Parathyroid adenoma (tissue), 2 donors: ENCODE results near the gene STK26.
A peak's percentile ranks its signal among the peaks of the same experiment; 100 is the strongest.

Experiments
- H2AFZ ChIP-seq: fragments of 300-600 bp; sonication (generic); one replicate; pipeline ENCODE4 v1.7.0; 2017; ENCODE audit warnings: antibody characterized with exemption, mild to moderate bottlenecking
- H3K27ac ChIP-seq: fragments of 300-600 bp; sonication (generic); one replicate; pipeline ENCODE4 v1.7.0; 2017
- H3K27me3 ChIP-seq: fragments of 300-600 bp; sonication (generic); one replicate; pipeline ENCODE4 v1.7.0; 2017; ENCODE audit warnings: low read length; ENCODE audit not compliant: control insufficient read depth, insufficient read depth
- H3K36me3 ChIP-seq: fragments of 300-600 bp; sonication (generic); one replicate; pipeline ENCODE4 v1.7.0; 2017; ENCODE audit warnings: low read length; ENCODE audit not compliant: control insufficient read depth, insufficient read depth
- H3K4me1 ChIP-seq: fragments of 300-600 bp; sonication (generic); one replicate; pipeline ENCODE4 v1.7.0; 2017; ENCODE audit warnings: control low read depth
- H3K4me2 ChIP-seq: fragments of 300-600 bp; sonication (generic); one replicate; pipeline ENCODE4 v1.7.0; 2017; ENCODE audit warnings: low read length
- H3K4me3 ChIP-seq: fragments of 300-600 bp; sonication (generic); one replicate; pipeline ENCODE4 v1.7.0; 2017; ENCODE audit warnings: low read depth, low read length
- H3K79me2 ChIP-seq: fragments of 300-600 bp; sonication (generic); one replicate; pipeline ENCODE4 v1.7.0; 2017; ENCODE audit warnings: control low read depth
- H3K9ac ChIP-seq: fragments of 300-600 bp; sonication (generic); one replicate; pipeline ENCODE4 v1.7.0; 2017; ENCODE audit warnings: mild to moderate bottlenecking
- H3K9me3 ChIP-seq: fragments of 300-600 bp; sonication (generic); one replicate; pipeline ENCODE4 v1.7.0; 2017; ENCODE audit warnings: low read length; ENCODE audit not compliant: control insufficient read depth
- TF ChIP-seq, protein P1 (sequence below): fragments of 300-600 bp; sonication (generic); IDR thresholded peaks from one replicate; pipeline ENCODE4 v1.7.0; 2017; ENCODE audit warnings: antibody characterized with exemption, mild to moderate bottlenecking
- donor health status: primary hyperparathyroidism.

Gene STK26

DNA sequence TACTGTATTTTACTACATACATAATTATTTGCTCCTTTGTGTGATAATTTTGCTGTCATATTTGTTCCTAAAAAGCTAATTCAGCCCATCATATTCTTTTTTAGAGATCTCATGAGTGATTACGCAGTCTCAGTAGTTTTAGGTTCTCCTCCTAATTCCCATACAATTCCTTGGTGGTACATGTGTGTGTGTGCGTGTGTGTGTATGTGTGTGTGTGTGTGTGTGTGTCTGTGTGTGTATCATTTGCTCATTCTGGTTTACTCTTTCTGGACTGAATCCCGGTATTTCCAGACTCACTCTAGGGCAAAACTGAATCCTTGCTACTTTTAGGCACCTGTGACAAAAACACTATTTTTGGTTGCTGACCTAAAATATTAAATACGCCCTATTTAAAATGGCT, 34.9 kb downstream of the STK26 start:
- TF ChIP-seq, protein P1, sequence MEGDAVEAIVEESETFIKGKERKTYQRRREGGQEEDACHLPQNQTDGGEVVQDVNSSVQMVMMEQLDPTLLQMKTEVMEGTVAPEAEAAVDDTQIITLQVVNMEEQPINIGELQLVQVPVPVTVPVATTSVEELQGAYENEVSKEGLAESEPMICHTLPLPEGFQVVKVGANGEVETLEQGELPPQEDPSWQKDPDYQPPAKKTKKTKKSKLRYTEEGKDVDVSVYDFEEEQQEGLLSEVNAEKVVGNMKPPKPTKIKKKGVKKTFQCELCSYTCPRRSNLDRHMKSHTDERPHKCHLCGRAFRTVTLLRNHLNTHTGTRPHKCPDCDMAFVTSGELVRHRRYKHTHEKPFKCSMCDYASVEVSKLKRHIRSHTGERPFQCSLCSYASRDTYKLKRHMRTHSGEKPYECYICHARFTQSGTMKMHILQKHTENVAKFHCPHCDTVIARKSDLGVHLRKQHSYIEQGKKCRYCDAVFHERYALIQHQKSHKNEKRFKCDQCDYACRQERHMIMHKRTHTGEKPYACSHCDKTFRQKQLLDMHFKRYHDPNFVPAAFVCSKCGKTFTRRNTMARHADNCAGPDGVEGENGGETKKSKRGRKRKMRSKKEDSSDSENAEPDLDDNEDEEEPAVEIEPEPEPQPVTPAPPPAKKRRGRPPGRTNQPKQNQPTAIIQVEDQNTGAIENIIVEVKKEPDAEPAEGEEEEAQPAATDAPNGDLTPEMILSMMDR, result no peak
- no peak overlapping the region for H3K4me2 ChIP-seq
- H2AFZ ChIP-seq, result no peak overlapping the region
- no peaks in the 10 kb centered on the region for H3K27me3 ChIP-seq
- no peak overlapping the region for H3K27ac ChIP-seq
- H3K4me3 ChIP-seq, result no peak overlapping the region
- H3K4me1 ChIP-seq, result no peaks in the 10 kb centered on the region
- H3K9me3 ChIP-seq, result no peaks in the 10 kb centered on the region
- no peaks in the 10 kb centered on the region for H3K36me3 ChIP-seq
- no peak overlapping the region for H3K9ac ChIP-seq
- H3K79me2 ChIP-seq, result no peaks in the 10 kb centered on the region

DNA sequence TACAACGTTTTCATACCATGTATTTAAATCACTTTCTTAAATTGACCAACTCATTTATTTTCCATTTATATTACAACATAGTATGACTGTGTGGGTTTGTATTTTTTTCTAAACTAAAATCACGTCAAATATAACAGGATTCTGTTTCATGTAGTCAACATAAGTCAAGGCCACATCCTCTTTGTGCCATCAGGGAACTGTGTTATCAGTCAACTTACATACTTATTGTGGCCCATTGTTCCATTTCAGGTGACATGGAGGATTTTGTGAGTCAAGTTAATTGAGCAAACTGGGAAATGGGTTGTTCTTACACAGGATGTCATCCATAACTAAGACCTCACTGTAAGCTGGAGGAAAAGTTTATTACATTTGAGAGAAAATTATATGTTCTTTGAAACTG, 35.9 kb downstream of the STK26 start:
- H3K4me3 ChIP-seq, result no peak overlapping the region
- H3K27ac ChIP-seq, result no peak overlapping the region
- H3K4me2 ChIP-seq, result no peak overlapping the region
- H3K4me1 ChIP-seq, result no peaks in the 10 kb centered on the region
- H3K9me3 ChIP-seq, result no peaks in the 10 kb centered on the region
- H3K36me3 ChIP-seq, result no peaks in the 10 kb centered on the region
- no peak overlapping the region for H3K9ac ChIP-seq
- H2AFZ ChIP-seq, result no peak overlapping the region
- TF ChIP-seq, protein P1, result no peak
- no peaks in the 10 kb centered on the region for H3K27me3 ChIP-seq
- no peaks in the 10 kb centered on the region for H3K79me2 ChIP-seq

DNA sequence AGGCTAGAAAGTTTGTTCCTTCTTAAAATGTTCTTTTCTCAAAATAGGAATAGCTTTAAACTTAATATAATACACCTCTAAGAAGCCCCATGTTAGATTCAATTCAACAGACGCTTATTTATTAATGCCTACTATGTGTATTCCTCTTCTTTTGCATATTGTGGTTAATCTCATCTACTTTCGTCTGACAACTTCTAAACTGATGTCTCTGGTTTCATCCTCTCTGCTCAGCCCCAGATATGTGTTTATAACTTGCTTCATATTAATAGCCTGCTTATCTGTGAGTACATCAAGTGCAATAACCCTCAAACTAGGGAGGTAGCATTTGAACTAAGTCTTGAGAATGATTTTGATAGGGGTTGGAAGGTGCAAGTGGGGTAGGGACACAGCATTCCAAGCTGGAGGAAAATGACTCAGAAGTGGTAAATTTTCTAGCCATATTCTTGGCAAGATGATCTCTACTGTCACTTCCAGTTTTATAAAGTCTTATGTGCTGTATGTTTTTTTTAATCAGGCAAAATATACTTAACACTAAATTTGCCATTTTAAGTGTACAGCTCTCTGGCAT, 37.0 kb downstream of the STK26 start:
- H3K9ac ChIP-seq, result no peak overlapping the region
- H3K79me2 ChIP-seq, result no peaks in the 10 kb centered on the region
- no peaks in the 10 kb centered on the region for H3K9me3 ChIP-seq
- H3K4me3 ChIP-seq, result no peak overlapping the region
- H3K27me3 ChIP-seq, result no peaks in the 10 kb centered on the region
- peak overlapping the region; percentile 11 for H3K27ac ChIP-seq
- no peak overlapping the region for H3K4me2 ChIP-seq
- TF ChIP-seq, protein P1, result no peak
- peak overlapping the region; percentile 22 for H2AFZ ChIP-seq
- H3K4me1 ChIP-seq, result no peaks in the 10 kb centered on the region
- no peaks in the 10 kb centered on the region for H3K36me3 ChIP-seq

DNA sequence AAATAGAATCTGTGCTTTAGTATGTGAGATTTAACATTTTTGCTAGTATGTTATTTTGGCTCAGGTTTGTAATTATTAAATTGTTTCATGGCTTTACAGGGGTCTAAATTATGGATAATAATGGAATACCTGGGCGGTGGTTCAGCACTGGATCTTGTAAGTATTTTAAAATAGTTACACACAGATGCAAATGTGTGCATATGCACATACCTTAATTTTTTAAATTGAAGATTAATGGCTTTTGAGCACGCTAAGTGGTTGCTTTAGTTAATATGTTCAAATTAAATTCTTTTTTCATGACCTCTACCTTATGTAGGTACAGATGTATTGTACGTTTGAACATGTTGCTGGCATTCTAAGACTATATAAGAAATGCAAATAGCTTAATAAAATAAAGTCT, 40.2 kb downstream of the STK26 start:
- TF ChIP-seq, protein P1, result no peak
- Histone ChIP-seq H3K36me3 (no peaks in the 10 kb centered on the region), H3K79me2 (no peaks in the 10 kb centered on the region), H3K27ac (no peak overlapping the region), H3K4me1 (no peaks in the 10 kb centered on the region), H3K27me3 (no peaks in the 10 kb centered on the region), H3K9me3 (no peaks in the 10 kb centered on the region), H3K9ac (no peak overlapping the region), H2AFZ (no peak overlapping the region), H3K4me2 (no peak overlapping the region), H3K4me3 (no peak overlapping the region)

DNA sequence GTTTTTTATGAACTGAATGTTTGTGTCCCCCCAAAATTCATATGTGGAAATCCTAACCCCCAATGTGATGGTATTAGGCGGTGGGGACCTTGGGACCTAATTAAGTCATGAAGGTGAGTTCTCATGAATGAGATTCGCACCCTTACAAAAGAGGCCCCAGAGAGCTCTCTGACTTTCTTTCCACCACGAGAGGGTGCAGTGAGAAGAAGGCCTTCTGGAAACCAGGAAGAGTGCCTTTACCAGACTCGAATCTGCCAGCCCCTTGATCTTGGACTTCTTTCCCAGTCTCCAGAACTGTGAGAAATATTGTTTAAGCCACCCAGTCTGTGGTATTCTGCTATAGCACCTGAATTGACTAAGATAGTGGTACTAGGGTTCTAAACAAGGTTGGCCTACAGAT, 40.8 kb downstream of the STK26 start:
- H3K9ac ChIP-seq, result no peak overlapping the region
- no peak overlapping the region for H3K4me2 ChIP-seq
- no peaks in the 10 kb centered on the region for H3K36me3 ChIP-seq
- H3K9me3 ChIP-seq, result no peaks in the 10 kb centered on the region
- H3K4me1 ChIP-seq, result no peaks in the 10 kb centered on the region
- H3K79me2 ChIP-seq, result no peaks in the 10 kb centered on the region
- no peak overlapping the region for H2AFZ ChIP-seq
- TF ChIP-seq, protein P1, result no peak
- no peaks in the 10 kb centered on the region for H3K27me3 ChIP-seq
- no peak overlapping the region for H3K27ac ChIP-seq
- no peak overlapping the region for H3K4me3 ChIP-seq
